Calu3 (cell line): Measurements from ENCODE around the gene PDGFRA. TPM values are rescaled to one million over a fixed set of nuclear protein-coding genes. Genes with fewer than 3 reads are reported as not detected.

Experiments
- BruUV-seq: library from RNA; stranded (reverse); fragments of 400-500 nt; replicated peaks from 2 replicates; lab custom pipeline; 2021; lab: Mats Ljungman, UMichigan
- CTCF ChIA-PET: fragments of 300-600 bp; sonication (Branson Sonifier 250); formaldehyde crosslinking; loops from one replicate; lab custom pipeline; 2022; ENCODE audit warnings: antibody characterized with exemption; lab: Charles Lee
- DNase-seq: peaks from one replicate; pipeline ENCODE4 v3.0.0; 2022
- H3K27ac Mint-ChIP-seq: one replicate; pipeline ENCODE4 v1.8.0; 2022; ENCODE audit warnings: mixed read lengths; ENCODE audit not compliant: unreplicated experiment
- H3K27me3 Mint-ChIP-seq: one replicate; pipeline ENCODE4 v1.8.0; 2022; ENCODE audit warnings: mixed read lengths; ENCODE audit not compliant: unreplicated experiment
- H3K36me3 Mint-ChIP-seq: one replicate; pipeline ENCODE4 v1.8.0; 2022; ENCODE audit warnings: mild to moderate bottlenecking, moderate library complexity, mixed read lengths; ENCODE audit not compliant: insufficient read depth, unreplicated experiment
- H3K4me1 Mint-ChIP-seq: one replicate; pipeline ENCODE4 v1.8.0; 2022; ENCODE audit warnings: mild to moderate bottlenecking, low read depth, mixed read lengths; ENCODE audit not compliant: unreplicated experiment
- H3K4me3 Mint-ChIP-seq: one replicate; pipeline ENCODE4 v1.8.0; 2022; ENCODE audit warnings: mild to moderate bottlenecking, low read depth, moderate library complexity, mixed read lengths; ENCODE audit not compliant: unreplicated experiment
- H3K9me3 Mint-ChIP-seq: one replicate; pipeline ENCODE4 v1.8.0; 2022; ENCODE audit warnings: low read depth, mixed read lengths; ENCODE audit not compliant: unreplicated experiment
- intact Hi-C: fragments of 100-400 bp; cut with micrococcal nuclease; formaldehyde crosslinking; loops from one replicate; pipeline ENCODE4 v1.10.0; 2022; ENCODE audit not compliant: unreplicated experiment
- total RNA-seq: library from RNA; stranded (reverse); gene quantifications from 2 replicates; pipeline ENCODE4 v1.2.3, GENCODE V29; 2022
- TF ChIP-seq, protein P1 (sequence below): fragments of 200-600 bp; IDR thresholded peaks from one replicate; pipeline ENCODE4 v1.8.0; 2022; ENCODE audit warnings: antibody characterized with exemption; ENCODE audit not compliant: unreplicated experiment

Gene PDGFRA
- total RNA-seq, 1 experiment from 2014 or later = not detected

- DNase-seq = no peak
- Mint-ChIP-seq H3K4me3 (no peak overlapping the region), H3K36me3 (no peaks in the 10 kb centered on the region), H3K9me3 (no peaks in the 10 kb centered on the region), H3K27me3 (no peaks in the 10 kb centered on the region), H3K4me1 (no peaks in the 10 kb centered on the region), H3K27ac (no peak overlapping the region)
- no TSS peak for BruUV-seq
- intact Hi-C loops = no loop called here
- CTCF ChIA-PET = interaction anchor here (0.6 kb wide), 2 partner anchors 14 to 24 kb away, joined by 3 read pairs; no protein-coding TSS in a partner anchor
- TF ChIP-seq, protein P1, sequence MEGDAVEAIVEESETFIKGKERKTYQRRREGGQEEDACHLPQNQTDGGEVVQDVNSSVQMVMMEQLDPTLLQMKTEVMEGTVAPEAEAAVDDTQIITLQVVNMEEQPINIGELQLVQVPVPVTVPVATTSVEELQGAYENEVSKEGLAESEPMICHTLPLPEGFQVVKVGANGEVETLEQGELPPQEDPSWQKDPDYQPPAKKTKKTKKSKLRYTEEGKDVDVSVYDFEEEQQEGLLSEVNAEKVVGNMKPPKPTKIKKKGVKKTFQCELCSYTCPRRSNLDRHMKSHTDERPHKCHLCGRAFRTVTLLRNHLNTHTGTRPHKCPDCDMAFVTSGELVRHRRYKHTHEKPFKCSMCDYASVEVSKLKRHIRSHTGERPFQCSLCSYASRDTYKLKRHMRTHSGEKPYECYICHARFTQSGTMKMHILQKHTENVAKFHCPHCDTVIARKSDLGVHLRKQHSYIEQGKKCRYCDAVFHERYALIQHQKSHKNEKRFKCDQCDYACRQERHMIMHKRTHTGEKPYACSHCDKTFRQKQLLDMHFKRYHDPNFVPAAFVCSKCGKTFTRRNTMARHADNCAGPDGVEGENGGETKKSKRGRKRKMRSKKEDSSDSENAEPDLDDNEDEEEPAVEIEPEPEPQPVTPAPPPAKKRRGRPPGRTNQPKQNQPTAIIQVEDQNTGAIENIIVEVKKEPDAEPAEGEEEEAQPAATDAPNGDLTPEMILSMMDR = no peak
Observed at GRCh38 chr4:54197926-54198325, 31.2 kb upstream of the PDGFRA start.

DNA sequence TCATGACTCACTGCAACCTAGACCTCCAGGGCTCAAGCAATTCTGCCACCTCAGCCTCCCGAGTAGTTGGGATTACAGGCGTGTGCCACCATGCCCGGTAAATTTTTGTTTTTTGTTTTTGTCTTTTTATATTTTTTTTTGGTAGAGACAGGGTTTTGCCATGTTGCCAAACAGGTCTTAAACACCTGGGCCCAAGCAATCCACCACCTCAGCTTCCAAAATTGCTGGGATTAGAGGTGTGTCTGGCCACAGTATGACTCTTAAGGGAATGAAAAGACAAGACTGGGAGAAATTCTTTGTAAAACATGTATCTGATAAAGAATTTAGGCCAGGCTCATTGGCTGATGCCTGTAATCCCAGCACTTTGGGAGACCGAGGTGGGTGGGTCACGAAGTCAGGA, 29.2 kb upstream of the PDGFRA start:
- Mint-ChIP-seq H3K4me1 (no peaks in the 10 kb centered on the region), H3K27ac (no peak overlapping the region), H3K4me3 (no peak overlapping the region), H3K36me3 (no peaks in the 10 kb centered on the region), H3K27me3 (no peaks in the 10 kb centered on the region), H3K9me3 (no peaks in the 10 kb centered on the region)
- DNase-seq = no peak
- TF ChIP-seq, protein P1 = no peak
- CTCF ChIA-PET = no interaction called here
- BruUV-seq = no TSS peak
- intact Hi-C loops = no loop called here

- H3K9me3 Mint-ChIP-seq = no peaks in the 10 kb centered on the region
- H3K27me3 Mint-ChIP-seq = no peaks in the 10 kb centered on the region
- H3K4me1 Mint-ChIP-seq = peaks cover 14% of the 10 kb centered on the region
- H3K27ac Mint-ChIP-seq = no peak overlapping the region
- BruUV-seq = no TSS peak
- TF ChIP-seq, protein P1 = no peak
- DNase-seq = no peak
- H3K4me3 Mint-ChIP-seq = no peak overlapping the region
- CTCF ChIA-PET = no interaction called here
- intact Hi-C loops = no loop called here
- no peaks in the 10 kb centered on the region for H3K36me3 Mint-ChIP-seq
Observed at GRCh38 chr4:54209617-54210016, 19.5 kb upstream of the PDGFRA start.

- DNase-seq = no peak
- BruUV-seq = no TSS peak
- Mint-ChIP-seq H3K36me3 (no peaks in the 10 kb centered on the region), H3K27ac (peak overlapping the region; percentile 44), H3K4me3 (no peak overlapping the region), H3K9me3 (no peaks in the 10 kb centered on the region), H3K27me3 (no peaks in the 10 kb centered on the region), H3K4me1 (peaks cover 14% of the 10 kb centered on the region)
- CTCF ChIA-PET = interaction anchor here (0.9 kb wide), 1 partner anchor 299 kb away, joined by 6 read pairs; no protein-coding TSS in a partner anchor
- TF ChIP-seq, protein P1 = no peak
- intact Hi-C loops = no loop called here
Observed at GRCh38 chr4:54213001-54213400, 16.1 kb upstream of the PDGFRA start.
